Caco-2 (cell line): ENCODE measurements around the gene KIAA0319L. TPM values are rescaled to one million over a fixed set of nuclear protein-coding genes. Genes with fewer than 3 reads are reported as not detected.

Source experiments
- BruUV-seq: library from RNA; stranded (reverse); fragments of 400-500 nt; replicated peaks from 2 replicates; lab custom pipeline; 2021; lab: Mats Ljungman, UMichigan
- CTCF ChIA-PET: fragments of 300-600 bp; sonication (Branson Sonifier 250); formaldehyde crosslinking; loops from one replicate; lab custom pipeline; 2022; ENCODE audit warnings: antibody characterized with exemption; lab: Charles Lee
- POLR2A ChIA-PET: fragments of 300-600 bp; sonication (Branson Sonifier 250); formaldehyde crosslinking; loops from one replicate; lab custom pipeline; 2022; ENCODE audit warnings: antibody characterized with exemption; lab: Charles Lee
- DNase-seq, 2 experiments: peaks; one replicate each; pipeline versions ENCODE4 v3.0.0 to v3.0.0-alpha.2; 2020 to 2022
- H3K27me3 ChIP-seq: replicated peaks from 2 replicates; pipeline ENCODE4 v1.6.0; 2011; ENCODE audit warnings: low read length; ENCODE audit not compliant: control insufficient read depth, insufficient read depth
- H3K36me3 ChIP-seq: 2 replicates; pipeline ENCODE4 v1.5.1; 2011; ENCODE audit warnings: low read length; ENCODE audit not compliant: control insufficient read depth, insufficient read depth
- H3K4me1 ChIP-seq: fragments of 250-450 bp; sonication (Bioruptor Pico); 2 replicates; pipeline ENCODE4 v1.5.1; 2020; ENCODE audit warnings: mild to moderate bottlenecking
- H3K4me3 ChIP-seq: 2 replicates; pipeline ENCODE4 v1.5.1; 2011; ENCODE audit warnings: low read depth, mild to moderate bottlenecking, control low read depth, low read length
- H3K9me3 ChIP-seq: fragments of 250-450 bp; sonication (Bioruptor Pico); 2 replicates; pipeline ENCODE4 v1.5.1; 2020; ENCODE audit warnings: mild to moderate bottlenecking, moderate library complexity
- H3K27ac Mint-ChIP-seq: one replicate; pipeline ENCODE4 v1.8.0; 2022; ENCODE audit warnings: mixed read lengths; ENCODE audit not compliant: unreplicated experiment
- H3K27me3 Mint-ChIP-seq: one replicate; pipeline ENCODE4 v1.8.0; 2022; ENCODE audit warnings: mixed read lengths; ENCODE audit not compliant: insufficient read depth, unreplicated experiment
- H3K36me3 Mint-ChIP-seq: one replicate; pipeline ENCODE4 v1.8.0; 2022; ENCODE audit warnings: mild to moderate bottlenecking, mixed read lengths; ENCODE audit not compliant: insufficient read depth, unreplicated experiment
- H3K4me1 Mint-ChIP-seq: one replicate; pipeline ENCODE4 v1.8.0; 2022; ENCODE audit warnings: low read depth, mixed read lengths; ENCODE audit not compliant: unreplicated experiment
- H3K4me3 Mint-ChIP-seq: one replicate; pipeline ENCODE4 v1.8.0; 2022; ENCODE audit warnings: mild to moderate bottlenecking, moderate library complexity, mixed read lengths; ENCODE audit not compliant: unreplicated experiment
- H3K9me3 Mint-ChIP-seq: one replicate; pipeline ENCODE4 v1.8.0; 2022; ENCODE audit warnings: mixed read lengths; ENCODE audit not compliant: unreplicated experiment
- intact Hi-C: fragments of 100-400 bp; cut with micrococcal nuclease; formaldehyde crosslinking; loops from one replicate; pipeline ENCODE4 v1.10.0; 2022; ENCODE audit not compliant: unreplicated experiment
- total RNA-seq: library from RNA; stranded (reverse); gene quantifications from 2 replicates; pipeline ENCODE4 v1.2.3, GENCODE V29; 2022
- TF ChIP-seq, protein P1 (sequence below), 2 experiments: fragments of 200-600 bp in 1 of 2; IDR thresholded peaks; 1 replicate in 1 of 2; 2 replicates in 1 of 2; pipeline versions ENCODE4 v1.5.1 to v1.8.0; 2011 to 2022; ENCODE audit warnings: antibody characterized with exemption in 1 of 2, control low read depth in 1 of 2, inconsistent platforms in 1 of 2, low read depth in 1 of 2, low read length in 1 of 2, mild to moderate bottlenecking in 1 of 2, moderate library complexity in 1 of 2; ENCODE audit not compliant: insufficient read depth in 1 of 2, severe bottlenecking in 1 of 2, unreplicated experiment in 1 of 2

KIAA0319L gene
- total RNA-seq, 1 experiment from 2014 or later: 39.9 TPM

DNA sequence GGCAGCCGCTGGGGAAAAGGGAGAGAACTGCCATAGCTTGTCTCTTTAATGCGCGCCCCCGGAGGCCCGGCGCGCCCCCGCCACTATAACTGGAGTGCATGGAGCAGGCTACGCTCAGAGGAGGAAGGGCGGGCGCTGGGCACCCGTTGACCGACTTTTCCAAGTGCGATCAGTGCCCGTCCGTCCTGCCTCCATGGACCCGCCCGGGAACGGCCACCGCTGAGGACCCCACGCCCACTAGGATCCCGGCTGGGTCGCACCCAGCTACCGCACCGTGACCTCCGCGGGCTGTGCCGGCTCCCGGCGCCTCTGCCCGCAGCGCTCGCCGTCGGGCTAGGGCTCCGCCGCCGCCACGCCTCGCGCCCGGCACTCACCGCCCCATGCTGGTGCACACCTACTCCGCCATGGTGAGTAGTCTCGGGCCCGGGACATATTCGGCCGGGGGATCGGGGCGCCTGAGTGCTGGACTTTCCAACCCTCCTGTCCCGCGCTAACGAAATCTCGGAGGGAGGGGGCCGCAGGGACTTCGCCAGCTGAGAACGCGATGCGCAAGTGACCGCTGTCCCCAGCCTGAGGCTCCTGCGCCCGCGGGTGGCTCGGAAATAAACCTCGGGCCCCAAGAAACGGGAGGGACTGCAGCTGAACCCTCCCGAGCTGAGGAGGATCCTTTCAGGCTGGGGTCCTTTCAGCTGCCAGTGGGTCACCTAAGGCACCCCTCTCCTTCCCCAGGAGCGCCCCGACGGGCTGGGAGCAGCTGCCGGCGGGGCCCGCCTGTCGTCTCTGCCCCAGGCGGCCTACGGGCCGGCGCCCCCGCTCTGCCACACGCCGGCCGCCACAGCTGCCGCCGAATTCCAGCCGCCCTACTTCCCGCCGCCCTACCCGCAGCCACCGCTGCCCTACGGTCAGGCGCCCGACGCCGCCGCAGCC, 16.3 kb upstream of the KIAA0319L start, which contains the start of gene TFAP2E:
TSS of gene TFAP2E (plus strand) at position 117 of the 927 bp plus-strand sequence. CDS start at position 381, 264 bp downstream.
- peaks cover 11% of the 10 kb centered on the region for H3K36me3 Mint-ChIP-seq
- ChIA-PET CTCF (interaction anchor here (0.6 kb wide), 2 partner anchors 9 to 329 kb away, joined by 5 to 7 read pairs; no protein-coding TSS in a partner anchor), POLR2A (no interaction called here)
- H3K4me3 ChIP-seq: peak within 1 kb of the TSS; percentile 46
- H3K9me3 ChIP-seq: no peaks in the 10 kb centered on the region
- BruUV-seq: no TSS peak
- H3K9me3 Mint-ChIP-seq: no peaks in the 10 kb centered on the region
- no peaks in the 10 kb centered on the region for H3K36me3 ChIP-seq
- no peaks in the 10 kb centered on the region for H3K27me3 ChIP-seq
- H3K4me3 Mint-ChIP-seq: peak within 1 kb of the TSS; percentile 51
- no peak within 1 kb of the TSS for H3K27ac Mint-ChIP-seq
- peaks cover 32% of the 10 kb centered on the region for H3K4me1 ChIP-seq
- H3K27me3 Mint-ChIP-seq: no peaks in the 10 kb centered on the region
- peak in 1 of 2 experiments; percentile 47 for DNase-seq
- TF ChIP-seq, protein P1, sequence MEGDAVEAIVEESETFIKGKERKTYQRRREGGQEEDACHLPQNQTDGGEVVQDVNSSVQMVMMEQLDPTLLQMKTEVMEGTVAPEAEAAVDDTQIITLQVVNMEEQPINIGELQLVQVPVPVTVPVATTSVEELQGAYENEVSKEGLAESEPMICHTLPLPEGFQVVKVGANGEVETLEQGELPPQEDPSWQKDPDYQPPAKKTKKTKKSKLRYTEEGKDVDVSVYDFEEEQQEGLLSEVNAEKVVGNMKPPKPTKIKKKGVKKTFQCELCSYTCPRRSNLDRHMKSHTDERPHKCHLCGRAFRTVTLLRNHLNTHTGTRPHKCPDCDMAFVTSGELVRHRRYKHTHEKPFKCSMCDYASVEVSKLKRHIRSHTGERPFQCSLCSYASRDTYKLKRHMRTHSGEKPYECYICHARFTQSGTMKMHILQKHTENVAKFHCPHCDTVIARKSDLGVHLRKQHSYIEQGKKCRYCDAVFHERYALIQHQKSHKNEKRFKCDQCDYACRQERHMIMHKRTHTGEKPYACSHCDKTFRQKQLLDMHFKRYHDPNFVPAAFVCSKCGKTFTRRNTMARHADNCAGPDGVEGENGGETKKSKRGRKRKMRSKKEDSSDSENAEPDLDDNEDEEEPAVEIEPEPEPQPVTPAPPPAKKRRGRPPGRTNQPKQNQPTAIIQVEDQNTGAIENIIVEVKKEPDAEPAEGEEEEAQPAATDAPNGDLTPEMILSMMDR (IDR thresholded peaks at IDR 0.05; ENCODE audit: insufficient read depth in 1 of 2, low read depth in 1 of 2, low read length in 1 of 2, severe bottlenecking in 1 of 2, unreplicated experiment in 1 of 2): no peak
- intact Hi-C loops: no loop called here
- peaks cover 19% of the 10 kb centered on the region for H3K4me1 Mint-ChIP-seq

GRCh38 chr1:35572296-35572695, 15.1 kb upstream of the KIAA0319L start:
- H3K36me3 ChIP-seq: no peaks in the 10 kb centered on the region
- H3K27ac Mint-ChIP-seq: no peak overlapping the region
- ChIA-PET POLR2A (no interaction called here), CTCF (interaction anchor here (0.9 kb wide), 2 partner anchors 127 to 143 kb away, joined by 3 read pairs; no protein-coding TSS in a partner anchor)
- H3K9me3 ChIP-seq: no peaks in the 10 kb centered on the region
- TF ChIP-seq, protein P1 (IDR thresholded peaks at IDR 0.05; ENCODE audit: insufficient read depth in 1 of 2, low read depth in 1 of 2, low read length in 1 of 2, severe bottlenecking in 1 of 2, unreplicated experiment in 1 of 2): no peak
- no peaks in the 10 kb centered on the region for H3K9me3 Mint-ChIP-seq
- no peak overlapping the region for H3K4me3 ChIP-seq
- DNase-seq: no peak
- H3K4me1 ChIP-seq: peaks cover 32% of the 10 kb centered on the region
- no peaks in the 10 kb centered on the region for H3K27me3 Mint-ChIP-seq
- intact Hi-C loops: no loop called here
- BruUV-seq: no TSS peak
- H3K4me1 Mint-ChIP-seq: peaks cover 19% of the 10 kb centered on the region
- no peaks in the 10 kb centered on the region for H3K27me3 ChIP-seq
- no peak overlapping the region for H3K4me3 Mint-ChIP-seq
- peaks cover 11% of the 10 kb centered on the region for H3K36me3 Mint-ChIP-seq

DNA sequence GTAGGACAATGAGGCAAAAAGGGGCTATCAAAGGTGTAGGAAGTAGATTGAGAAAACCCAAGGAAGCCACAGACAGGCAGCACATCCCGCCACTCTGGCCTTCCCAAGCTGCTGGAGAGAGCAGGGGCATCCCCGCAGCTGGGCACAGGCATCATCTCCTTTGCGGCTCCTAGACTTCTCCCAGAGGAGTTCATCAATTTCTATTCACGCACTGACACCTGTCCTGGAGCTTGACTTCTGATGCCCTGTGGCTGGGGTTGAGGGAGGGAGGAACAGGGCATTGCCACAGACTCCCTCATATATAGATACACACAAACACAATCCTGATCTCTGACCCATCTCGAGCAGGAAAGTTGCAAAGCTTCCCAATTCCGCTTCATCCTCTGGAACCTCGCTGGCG, 14.1 kb upstream of the KIAA0319L start:
- Mint-ChIP-seq H3K4me3 (no peak overlapping the region), H3K9me3 (no peaks in the 10 kb centered on the region), H3K27ac (no peak overlapping the region), H3K27me3 (no peaks in the 10 kb centered on the region), H3K36me3 (peaks cover 16% of the 10 kb centered on the region), H3K4me1 (peaks cover 19% of the 10 kb centered on the region)
- TF ChIP-seq, protein P1 (IDR thresholded peaks at IDR 0.05; ENCODE audit: insufficient read depth in 1 of 2, low read depth in 1 of 2, low read length in 1 of 2, severe bottlenecking in 1 of 2, unreplicated experiment in 1 of 2): no peak
- no peak overlapping the region for H3K4me3 ChIP-seq
- no peaks in the 10 kb centered on the region for H3K27me3 ChIP-seq
- CTCF ChIA-PET: interaction anchor here (0.9 kb wide), 2 partner anchors 126 to 144 kb away, joined by 3 read pairs; no protein-coding TSS in a partner anchor
- POLR2A ChIA-PET: no interaction called here
- DNase-seq: no peak
- peaks cover 26% of the 10 kb centered on the region for H3K4me1 ChIP-seq
- BruUV-seq: no TSS peak
- intact Hi-C loops: no loop called here
- H3K36me3 ChIP-seq: no peaks in the 10 kb centered on the region
- H3K9me3 ChIP-seq: no peaks in the 10 kb centered on the region
